ENCODE measurements around the gene BLVRA.

GRCh38 chr7:43847496-43847895, 89.0 kb downstream of the BLVRA start:
- TF ChIP-seq CTCF (IDR thresholded peaks at IDR 0.05): no peak
- no peak for TF ChIP-seq POLR2AphosphoS5 (IDR thresholded peaks at IDR 0.05)
